B cell (primary cell): Measurements from ENCODE around the gene TNF.

Source experiments
- EZH2 ChIP-seq: IDR thresholded peaks from 2 replicates; pipeline ENCODE4 v1.6.1; 2012; ENCODE audit warnings: borderline replicate concordance, low read depth, mild to moderate bottlenecking, moderate library complexity, low read length; ENCODE audit not compliant: insufficient read depth, poor library complexity, severe bottlenecking
- TF ChIP-seq, protein P1 (sequence below): fragments of 200-600 bp; IDR thresholded peaks from one replicate; pipeline ENCODE4 v1.8.0; 2022; ENCODE audit warnings: antibody characterized with exemption, mild to moderate bottlenecking

DNA sequence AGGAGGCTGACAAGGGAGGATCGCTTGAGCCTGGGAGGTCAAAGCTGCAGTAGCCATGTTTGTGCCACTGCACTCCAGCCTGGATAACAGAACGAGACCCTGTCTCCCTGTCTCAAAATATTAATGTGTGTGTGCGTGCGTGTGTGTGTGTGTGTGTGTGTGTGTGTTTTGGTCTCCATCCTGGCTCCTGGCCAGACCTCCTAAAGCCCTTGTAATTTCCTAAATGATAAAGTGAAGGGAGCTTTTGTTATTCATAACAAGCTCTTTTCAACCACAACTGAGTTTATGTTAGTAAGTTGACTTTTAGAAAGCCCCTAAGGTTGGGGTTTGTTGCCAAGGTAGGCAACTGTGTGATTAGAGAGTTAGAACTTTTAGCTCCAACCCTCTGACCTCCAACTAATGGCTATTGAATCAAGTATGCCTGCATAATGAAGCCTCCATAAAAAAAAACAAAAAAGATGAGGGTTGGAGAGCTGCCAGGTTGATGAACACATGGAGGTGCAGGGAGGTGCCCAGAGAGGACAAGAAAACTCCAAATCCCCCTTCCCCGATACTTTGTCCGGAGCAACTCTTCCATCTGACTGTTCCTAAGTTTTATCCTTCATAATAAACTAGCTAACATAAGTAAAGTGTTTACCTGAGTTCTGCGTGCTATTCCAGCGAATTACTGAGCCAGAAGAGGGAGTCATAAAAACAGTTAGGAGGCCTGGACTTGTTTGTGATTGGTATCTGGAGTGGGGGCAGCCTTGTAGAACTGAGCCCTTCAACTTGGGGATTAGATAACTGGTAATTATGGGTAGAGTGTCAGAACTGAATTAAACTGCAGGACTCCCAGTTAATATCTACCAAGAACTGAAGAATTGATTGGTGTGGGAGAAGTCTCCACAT is 34.4 kb downstream of the TNF start:
- TF ChIP-seq, protein P1, sequence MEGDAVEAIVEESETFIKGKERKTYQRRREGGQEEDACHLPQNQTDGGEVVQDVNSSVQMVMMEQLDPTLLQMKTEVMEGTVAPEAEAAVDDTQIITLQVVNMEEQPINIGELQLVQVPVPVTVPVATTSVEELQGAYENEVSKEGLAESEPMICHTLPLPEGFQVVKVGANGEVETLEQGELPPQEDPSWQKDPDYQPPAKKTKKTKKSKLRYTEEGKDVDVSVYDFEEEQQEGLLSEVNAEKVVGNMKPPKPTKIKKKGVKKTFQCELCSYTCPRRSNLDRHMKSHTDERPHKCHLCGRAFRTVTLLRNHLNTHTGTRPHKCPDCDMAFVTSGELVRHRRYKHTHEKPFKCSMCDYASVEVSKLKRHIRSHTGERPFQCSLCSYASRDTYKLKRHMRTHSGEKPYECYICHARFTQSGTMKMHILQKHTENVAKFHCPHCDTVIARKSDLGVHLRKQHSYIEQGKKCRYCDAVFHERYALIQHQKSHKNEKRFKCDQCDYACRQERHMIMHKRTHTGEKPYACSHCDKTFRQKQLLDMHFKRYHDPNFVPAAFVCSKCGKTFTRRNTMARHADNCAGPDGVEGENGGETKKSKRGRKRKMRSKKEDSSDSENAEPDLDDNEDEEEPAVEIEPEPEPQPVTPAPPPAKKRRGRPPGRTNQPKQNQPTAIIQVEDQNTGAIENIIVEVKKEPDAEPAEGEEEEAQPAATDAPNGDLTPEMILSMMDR = no peak
- TF ChIP-seq EZH2 = no peak
